ENCODE data around the gene CHD9. TPM values are rescaled to one million over a fixed set of nuclear protein-coding genes. Genes with fewer than 3 reads are reported as not detected.

CHD9 gene
- polyA plus RNA-seq, 2 donors = 9.2 to 11.1 TPM

GRCh38 chr16:53058441-53058840 is 3.6 kb downstream of the CHD9 start:
- no peak overlapping the region for H3K27ac ChIP-seq (ENCODE audit: low read depth in 2 of 2, low read length in 1 of 2)
- 69 to 75% methylated on average over 5 of the region's 5 CpGs for WGBS, 2 donors
- H3K9me3 ChIP-seq (ENCODE audit: control insufficient read depth in 2 of 2, insufficient read depth in 1 of 2, low read depth in 1 of 2, low read length in 1 of 2) = no peaks in the 10 kb centered on the region
- H3K27me3 ChIP-seq (ENCODE audit: control insufficient read depth in 1 of 2, insufficient read depth in 2 of 2, low read length in 2 of 2) = no peaks in the 10 kb centered on the region
- H3K4me1 ChIP-seq (ENCODE audit: control insufficient read depth in 2 of 2, insufficient read depth in 2 of 2, low read length in 1 of 2) = peaks cover 5 to 12% of the 10 kb centered on the region in 2 donors
- H3K4me3 ChIP-seq (ENCODE audit: low read depth in 1 of 2, low read length in 2 of 2) = no peak overlapping the region
- H3K36me3 ChIP-seq (ENCODE audit: control insufficient read depth in 2 of 2, insufficient read depth in 2 of 2, low read length in 1 of 2) = no peaks in the 10 kb centered on the region

- H3K27ac ChIP-seq (ENCODE audit: low read depth in 2 of 2, low read length in 1 of 2) = no peak overlapping the region
- 80 to 84% methylated on average over 5 of the region's 5 CpGs for WGBS, 2 donors
- no peak overlapping the region for H3K4me3 ChIP-seq (ENCODE audit: low read depth in 1 of 2, low read length in 2 of 2)
- H3K9me3 ChIP-seq (ENCODE audit: control insufficient read depth in 2 of 2, insufficient read depth in 1 of 2, low read depth in 1 of 2, low read length in 1 of 2) = no peaks in the 10 kb centered on the region
- no peaks in the 10 kb centered on the region for H3K27me3 ChIP-seq (ENCODE audit: control insufficient read depth in 1 of 2, insufficient read depth in 2 of 2, low read length in 2 of 2)
- H3K4me1 ChIP-seq (ENCODE audit: control insufficient read depth in 2 of 2, insufficient read depth in 2 of 2, low read length in 1 of 2) = peaks cover 5 to 12% of the 10 kb centered on the region in 2 donors
- no peaks in the 10 kb centered on the region for H3K36me3 ChIP-seq (ENCODE audit: control insufficient read depth in 2 of 2, insufficient read depth in 2 of 2, low read length in 1 of 2)
These were observed 4.1 kb downstream of the CHD9 start for GRCh38 chr16:53058882-53059281.

GRCh38 chr16:53059672-53060071 is 4.9 kb downstream of the CHD9 start:
- Histone ChIP-seq H3K36me3 (ENCODE audit: control insufficient read depth in 2 of 2, insufficient read depth in 2 of 2, low read length in 1 of 2) (no peaks in the 10 kb centered on the region), H3K4me1 (ENCODE audit: control insufficient read depth in 2 of 2, insufficient read depth in 2 of 2, low read length in 1 of 2) (peaks cover 2 to 8% of the 10 kb centered on the region in 2 donors), H3K4me3 (ENCODE audit: low read depth in 1 of 2, low read length in 2 of 2) (no peak overlapping the region), H3K9me3 (ENCODE audit: control insufficient read depth in 2 of 2, insufficient read depth in 1 of 2, low read depth in 1 of 2, low read length in 1 of 2) (no peaks in the 10 kb centered on the region), H3K27ac (ENCODE audit: low read depth in 2 of 2, low read length in 1 of 2) (no peak overlapping the region), H3K27me3 (ENCODE audit: control insufficient read depth in 1 of 2, insufficient read depth in 2 of 2, low read length in 2 of 2) (no peaks in the 10 kb centered on the region)
- 87 to 91% methylated on average over 7 of the region's 7 CpGs for WGBS, 2 donors

GRCh38 chr16:53061256-53061655 is 6.5 kb downstream of the CHD9 start:
- WGBS, 2 donors = 89 to 92% methylated on average over 5 of the region's 5 CpGs
- Histone ChIP-seq H3K4me1 (ENCODE audit: control insufficient read depth in 2 of 2, insufficient read depth in 2 of 2, low read length in 1 of 2) (peaks cover 2 to 8% of the 10 kb centered on the region in 2 donors), H3K36me3 (ENCODE audit: control insufficient read depth in 2 of 2, insufficient read depth in 2 of 2, low read length in 1 of 2) (no peaks in the 10 kb centered on the region), H3K27ac (ENCODE audit: low read depth in 2 of 2, low read length in 1 of 2) (peak overlapping the region; percentile 40 to 70), H3K9me3 (ENCODE audit: control insufficient read depth in 2 of 2, insufficient read depth in 1 of 2, low read depth in 1 of 2, low read length in 1 of 2) (no peaks in the 10 kb centered on the region), H3K27me3 (ENCODE audit: control insufficient read depth in 1 of 2, insufficient read depth in 2 of 2, low read length in 2 of 2) (no peaks in the 10 kb centered on the region), H3K4me3 (ENCODE audit: low read depth in 1 of 2, low read length in 2 of 2) (no peak overlapping the region)

GRCh38 chr16:53061701-53062159 is 6.9 kb downstream of the CHD9 start:
- Histone ChIP-seq H3K4me1 (ENCODE audit: control insufficient read depth in 2 of 2, insufficient read depth in 2 of 2, low read length in 1 of 2) (peaks cover 5 to 8% of the 10 kb centered on the region in 2 donors), H3K27me3 (ENCODE audit: control insufficient read depth in 1 of 2, insufficient read depth in 2 of 2, low read length in 2 of 2) (no peaks in the 10 kb centered on the region), H3K9me3 (ENCODE audit: control insufficient read depth in 2 of 2, insufficient read depth in 1 of 2, low read depth in 1 of 2, low read length in 1 of 2) (no peaks in the 10 kb centered on the region), H3K36me3 (ENCODE audit: control insufficient read depth in 2 of 2, insufficient read depth in 2 of 2, low read length in 1 of 2) (no peaks in the 10 kb centered on the region), H3K27ac (ENCODE audit: low read depth in 2 of 2, low read length in 1 of 2) (peak overlapping the region; percentile 40 to 70), H3K4me3 (ENCODE audit: low read depth in 1 of 2, low read length in 2 of 2) (no peak overlapping the region)
- 27 to 28% methylated on average over 3 of the region's 3 CpGs for WGBS, 2 donors

GRCh38 chr16:53064081-53064578 is 9.3 kb downstream of the CHD9 start:
- H3K4me3 ChIP-seq (ENCODE audit: low read depth in 1 of 2, low read length in 2 of 2) = no peak overlapping the region
- H3K27ac ChIP-seq (ENCODE audit: low read depth in 2 of 2, low read length in 1 of 2) = no peak overlapping the region
- peaks cover 0 to 4% of the 10 kb centered on the region in 2 donors for H3K36me3 ChIP-seq (ENCODE audit: control insufficient read depth in 2 of 2, insufficient read depth in 2 of 2, low read length in 1 of 2)
- WGBS, 2 donors = 91 to 94% methylated on average over 1 of the region's 1 CpG
- H3K27me3 ChIP-seq (ENCODE audit: control insufficient read depth in 1 of 2, insufficient read depth in 2 of 2, low read length in 2 of 2) = no peaks in the 10 kb centered on the region
- H3K9me3 ChIP-seq (ENCODE audit: control insufficient read depth in 2 of 2, insufficient read depth in 1 of 2, low read depth in 1 of 2, low read length in 1 of 2) = no peaks in the 10 kb centered on the region
- peaks cover 5% of the 10 kb centered on the region in 2 donors for H3K4me1 ChIP-seq (ENCODE audit: control insufficient read depth in 2 of 2, insufficient read depth in 2 of 2, low read length in 1 of 2)

- no peaks in the 10 kb centered on the region for H3K27me3 ChIP-seq (ENCODE audit: control insufficient read depth in 1 of 2, insufficient read depth in 2 of 2, low read length in 2 of 2)
- peaks cover 0 to 4% of the 10 kb centered on the region in 2 donors for H3K36me3 ChIP-seq (ENCODE audit: control insufficient read depth in 2 of 2, insufficient read depth in 2 of 2, low read length in 1 of 2)
- WGBS, 2 donors = 76 to 79% methylated on average over 6 of the region's 6 CpGs
- no peak overlapping the region for H3K4me3 ChIP-seq (ENCODE audit: low read depth in 1 of 2, low read length in 2 of 2)
- peaks cover 5% of the 10 kb centered on the region in 2 donors for H3K4me1 ChIP-seq (ENCODE audit: control insufficient read depth in 2 of 2, insufficient read depth in 2 of 2, low read length in 1 of 2)
- H3K27ac ChIP-seq (ENCODE audit: low read depth in 2 of 2, low read length in 1 of 2) = no peak overlapping the region
- no peaks in the 10 kb centered on the region for H3K9me3 ChIP-seq (ENCODE audit: control insufficient read depth in 2 of 2, insufficient read depth in 1 of 2, low read depth in 1 of 2, low read length in 1 of 2)
These were observed 10.8 kb downstream of the CHD9 start for GRCh38 chr16:53065461-53066061.

GRCh38 chr16:53067675-53068074 is 12.9 kb downstream of the CHD9 start:
- 77 to 89% methylated on average over 2 of the region's 2 CpGs for WGBS, 2 donors
- Histone ChIP-seq H3K4me3 (ENCODE audit: low read depth in 1 of 2, low read length in 2 of 2) (no peak overlapping the region), H3K36me3 (ENCODE audit: control insufficient read depth in 2 of 2, insufficient read depth in 2 of 2, low read length in 1 of 2) (peaks cover 0 to 4% of the 10 kb centered on the region in 2 donors), H3K4me1 (ENCODE audit: control insufficient read depth in 2 of 2, insufficient read depth in 2 of 2, low read length in 1 of 2) (peaks cover 0 to 3% of the 10 kb centered on the region in 2 donors), H3K27ac (ENCODE audit: low read depth in 2 of 2, low read length in 1 of 2) (no peak overlapping the region), H3K9me3 (ENCODE audit: control insufficient read depth in 2 of 2, insufficient read depth in 1 of 2, low read depth in 1 of 2, low read length in 1 of 2) (no peaks in the 10 kb centered on the region), H3K27me3 (ENCODE audit: control insufficient read depth in 1 of 2, insufficient read depth in 2 of 2, low read length in 2 of 2) (no peaks in the 10 kb centered on the region)

- H3K4me1 ChIP-seq (ENCODE audit: control insufficient read depth in 2 of 2, insufficient read depth in 2 of 2, low read length in 1 of 2) = peaks cover 0 to 3% of the 10 kb centered on the region in 2 donors
- WGBS, 2 donors = 84 to 85% methylated on average over 4 of the region's 4 CpGs
- no peaks in the 10 kb centered on the region for H3K27me3 ChIP-seq (ENCODE audit: control insufficient read depth in 1 of 2, insufficient read depth in 2 of 2, low read length in 2 of 2)
- H3K36me3 ChIP-seq (ENCODE audit: control insufficient read depth in 2 of 2, insufficient read depth in 2 of 2, low read length in 1 of 2) = peaks cover 0 to 4% of the 10 kb centered on the region in 2 donors
- no peak overlapping the region for H3K4me3 ChIP-seq (ENCODE audit: low read depth in 1 of 2, low read length in 2 of 2)
- H3K9me3 ChIP-seq (ENCODE audit: control insufficient read depth in 2 of 2, insufficient read depth in 1 of 2, low read depth in 1 of 2, low read length in 1 of 2) = no peaks in the 10 kb centered on the region
- H3K27ac ChIP-seq (ENCODE audit: low read depth in 2 of 2, low read length in 1 of 2) = no peak overlapping the region
These were observed 13.6 kb downstream of the CHD9 start for GRCh38 chr16:53068423-53068833.

- Histone ChIP-seq H3K27me3 (ENCODE audit: control insufficient read depth in 1 of 2, insufficient read depth in 2 of 2, low read length in 2 of 2) (no peaks in the 10 kb centered on the region), H3K36me3 (ENCODE audit: control insufficient read depth in 2 of 2, insufficient read depth in 2 of 2, low read length in 1 of 2) (peaks cover 0 to 4% of the 10 kb centered on the region in 2 donors), H3K4me1 (ENCODE audit: control insufficient read depth in 2 of 2, insufficient read depth in 2 of 2, low read length in 1 of 2) (peaks cover 0 to 3% of the 10 kb centered on the region in 2 donors), H3K4me3 (ENCODE audit: low read depth in 1 of 2, low read length in 2 of 2) (no peak overlapping the region), H3K9me3 (ENCODE audit: control insufficient read depth in 2 of 2, insufficient read depth in 1 of 2, low read depth in 1 of 2, low read length in 1 of 2) (peaks cover 0 to 2% of the 10 kb centered on the region in 2 donors), H3K27ac (ENCODE audit: low read depth in 2 of 2, low read length in 1 of 2) (no peak overlapping the region)
- 80 to 84% methylated on average over 2 of the region's 2 CpGs for WGBS, 2 donors
These were observed 15.0 kb downstream of the CHD9 start for GRCh38 chr16:53069772-53070171.
